Suprapubic skin (tissue), 4 donors: ENCODE measurements around the gene SNX13.

ENCODE experiments used
- EP300 ChIP-seq: sonication (generic); formaldehyde crosslinking; IDR thresholded peaks from one replicate; pipeline ENCODE4 v1.6.1; 2017; ENCODE audit warnings: antibody characterized with exemption
- POLR2A ChIP-seq, 2 donors: fragments of 450-650 bp; IDR thresholded peaks; one replicate each; pipeline ENCODE4 v1.6.1; 2017; ENCODE audit warnings: antibody characterized with exemption in 2 of 2, mild to moderate bottlenecking in 2 of 2, moderate library complexity in 2 of 2
- POLR2AphosphoS5 ChIP-seq, 3 donors: sonication (generic); formaldehyde crosslinking; IDR thresholded peaks; one replicate each; pipeline ENCODE4 v1.6.1; 2017; ENCODE audit warnings: antibody characterized with exemption in 3 of 3
- TF ChIP-seq, protein P1 (sequence below), 2 donors: fragments of 200-600 bp in 1 of 2; fragments of 450-650 bp in 1 of 2; sonication (generic) in 1 of 2; IDR thresholded peaks; one replicate each; pipeline ENCODE4 v1.5.1; 2016 to 2019; ENCODE audit warnings: antibody characterized with exemption in 2 of 2, mild to moderate bottlenecking in 1 of 2, moderate library complexity in 1 of 2

DNA sequence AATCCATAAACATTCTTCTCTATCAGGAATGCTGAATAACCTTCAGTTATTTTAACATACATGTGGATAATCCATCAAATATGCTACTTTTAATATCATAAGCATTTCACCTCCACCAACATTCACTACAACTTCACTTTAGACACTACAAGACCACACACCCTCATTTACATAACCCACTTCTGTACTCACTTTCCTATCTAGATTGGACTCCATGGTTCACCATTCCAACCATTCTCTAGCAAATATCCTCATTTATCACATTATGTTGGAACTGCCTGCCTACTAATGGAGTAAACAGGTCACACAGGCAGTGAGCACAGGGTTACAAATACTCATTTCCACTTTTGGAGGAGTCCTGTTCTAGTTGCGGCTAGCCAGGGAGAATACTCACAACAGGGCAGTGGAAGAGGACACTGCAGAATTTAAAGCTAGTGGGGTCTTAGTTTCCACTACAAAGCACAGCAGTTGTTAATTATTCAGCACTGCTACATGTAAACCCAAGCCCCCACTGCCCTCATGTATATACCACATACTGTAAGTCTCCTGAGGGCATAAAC is 18.4 kb downstream of the SNX13 start:
- TF ChIP-seq, protein P1, sequence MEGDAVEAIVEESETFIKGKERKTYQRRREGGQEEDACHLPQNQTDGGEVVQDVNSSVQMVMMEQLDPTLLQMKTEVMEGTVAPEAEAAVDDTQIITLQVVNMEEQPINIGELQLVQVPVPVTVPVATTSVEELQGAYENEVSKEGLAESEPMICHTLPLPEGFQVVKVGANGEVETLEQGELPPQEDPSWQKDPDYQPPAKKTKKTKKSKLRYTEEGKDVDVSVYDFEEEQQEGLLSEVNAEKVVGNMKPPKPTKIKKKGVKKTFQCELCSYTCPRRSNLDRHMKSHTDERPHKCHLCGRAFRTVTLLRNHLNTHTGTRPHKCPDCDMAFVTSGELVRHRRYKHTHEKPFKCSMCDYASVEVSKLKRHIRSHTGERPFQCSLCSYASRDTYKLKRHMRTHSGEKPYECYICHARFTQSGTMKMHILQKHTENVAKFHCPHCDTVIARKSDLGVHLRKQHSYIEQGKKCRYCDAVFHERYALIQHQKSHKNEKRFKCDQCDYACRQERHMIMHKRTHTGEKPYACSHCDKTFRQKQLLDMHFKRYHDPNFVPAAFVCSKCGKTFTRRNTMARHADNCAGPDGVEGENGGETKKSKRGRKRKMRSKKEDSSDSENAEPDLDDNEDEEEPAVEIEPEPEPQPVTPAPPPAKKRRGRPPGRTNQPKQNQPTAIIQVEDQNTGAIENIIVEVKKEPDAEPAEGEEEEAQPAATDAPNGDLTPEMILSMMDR (IDR thresholded peaks at IDR 0.05): no peak
- TF ChIP-seq EP300 (no peak), POLR2A (IDR thresholded peaks at IDR 0.05) (no peak), POLR2AphosphoS5 (IDR thresholded peaks at IDR 0.05) (no peak)
